HEK293 (cell line): Measurements from ENCODE around the gene PRCD.
A peak's percentile ranks its signal among the peaks of the same experiment; 100 is the strongest.

Experiments used
- CTCF ChIA-PET: fragments of 350-600 bp; formaldehyde crosslinking; extraction: SDS; loops from one replicate; lab custom pipeline; 2021; ENCODE audit warnings: antibody characterized with exemption; lab: Yijun Ruan, JAX
- POLR2A ChIA-PET: fragments of 300-600 bp; formaldehyde crosslinking; extraction: SDS; loops from one replicate; lab custom pipeline; 2020; ENCODE audit warnings: antibody characterized with exemption, inconsistent platforms; lab: Yijun Ruan, JAX
- H3K27ac ChIP-seq: fragments of 200-500 bp; sonication (Bioruptor generic); 2 replicates; pipeline ENCODE4 v1.5.1; 2014; ENCODE audit warnings: low read depth, low read length, control low read depth, inconsistent platforms; ENCODE audit errors: extremely low read depth
- H3K36me3 ChIP-seq, 2 experiments: fragments of 200-500 bp in 1 of 2; sonication (Bioruptor generic) in 1 of 2; 1 replicate in 1 of 2; 2 replicates in 1 of 2; pipeline ENCODE4 v1.5.1; 2014 to 2017; ENCODE audit warnings: inconsistent platforms in 2 of 2, low read length in 2 of 2; ENCODE audit not compliant: control insufficient read depth in 2 of 2, insufficient read depth in 1 of 2
- H3K4me1 ChIP-seq: fragments of 200-500 bp; sonication (Bioruptor generic); 2 replicates; pipeline ENCODE4 v1.5.1; 2014; ENCODE audit warnings: mild to moderate bottlenecking, low read length, inconsistent platforms; ENCODE audit not compliant: control insufficient read depth, insufficient read depth
- H3K4me3 ChIP-seq: 2 replicates; pipeline ENCODE4 v1.5.1; 2011; ENCODE audit warnings: low read depth, mild to moderate bottlenecking, control low read depth, low read length, moderate library complexity
- H3K9me3 ChIP-seq: fragments of 200-500 bp; sonication (Bioruptor generic); 2 replicates; pipeline ENCODE4 v1.5.1; 2014; ENCODE audit warnings: low read depth, low read length, inconsistent platforms; ENCODE audit not compliant: control insufficient read depth, insufficient read depth
- EGR2 ChIP-seq: fragments of 450-650 bp; formaldehyde crosslinking; IDR thresholded peaks from 2 replicates; pipeline ENCODE4 v1.5.1; 2016; ENCODE audit warnings: low read depth, missing biosample characterization, missing genetic modification characterization
- GLIS1 ChIP-seq: fragments of 450-650 bp; formaldehyde crosslinking; IDR thresholded peaks from 2 replicates; pipeline ENCODE4 v1.5.1; 2016; ENCODE audit warnings: missing biosample characterization, missing genetic modification characterization
- KLF10 ChIP-seq: fragments of 450-650 bp; IDR thresholded peaks from 2 replicates; pipeline ENCODE4 v1.5.1; 2018; ENCODE audit warnings: missing biosample characterization, mild to moderate bottlenecking, missing genetic modification characterization
- KLF7 ChIP-seq: fragments of 450-650 bp; formaldehyde crosslinking; IDR thresholded peaks from 2 replicates; pipeline ENCODE4 v1.5.1; 2016; ENCODE audit warnings: missing biosample characterization, missing genetic modification characterization, borderline replicate concordance
- OVOL3 ChIP-seq: fragments of 450-650 bp; formaldehyde crosslinking; IDR thresholded peaks from 2 replicates; pipeline ENCODE4 v1.5.1; 2016; ENCODE audit warnings: missing biosample characterization, missing genetic modification characterization
- SALL2 ChIP-seq: fragments of 450-650 bp; formaldehyde crosslinking; IDR thresholded peaks from 2 replicates; pipeline ENCODE4 v1.5.0; 2017; ENCODE audit warnings: missing biosample characterization, mild to moderate bottlenecking, missing genetic modification characterization, borderline replicate concordance
- SCRT2 ChIP-seq: fragments of 450-650 bp; formaldehyde crosslinking; IDR thresholded peaks from 2 replicates; pipeline ENCODE4 v1.5.1; 2016; ENCODE audit warnings: missing biosample characterization, missing genetic modification characterization
- SP2 ChIP-seq: fragments of 450-650 bp; formaldehyde crosslinking; IDR thresholded peaks from 2 replicates; pipeline ENCODE4 v1.5.1; 2016; ENCODE audit warnings: missing biosample characterization, missing genetic modification characterization
- ZEB2 ChIP-seq: fragments of 450-650 bp; formaldehyde crosslinking; IDR thresholded peaks from 2 replicates; pipeline ENCODE4 v1.5.1; 2016; ENCODE audit warnings: missing biosample characterization, missing genetic modification characterization
- ZFHX2 ChIP-seq: fragments of 450-650 bp; formaldehyde crosslinking; conservative IDR thresholded peaks from 2 replicates; pipeline ENCODE4 v1.5.1; 2016; ENCODE audit warnings: missing biosample characterization, missing genetic modification characterization
- ZNF16 ChIP-seq: fragments of 450-650 bp; formaldehyde crosslinking; IDR thresholded peaks from 2 replicates; pipeline ENCODE4 v1.5.1; 2016; ENCODE audit warnings: low read depth, missing biosample characterization, missing genetic modification characterization
- ZNF175 ChIP-seq: fragments of 450-650 bp; formaldehyde crosslinking; IDR thresholded peaks from 2 replicates; pipeline ENCODE4 v1.5.1; 2016; ENCODE audit warnings: missing biosample characterization, missing genetic modification characterization
- ZNF302 ChIP-seq: fragments of 450-650 bp; formaldehyde crosslinking; IDR thresholded peaks from 2 replicates; pipeline ENCODE4 v1.5.1; 2016; ENCODE audit warnings: missing biosample characterization, missing genetic modification characterization, low read depth
- ZNF48 ChIP-seq: fragments of 450-650 bp; formaldehyde crosslinking; IDR thresholded peaks from 2 replicates; pipeline ENCODE4 v1.5.1; 2016; ENCODE audit warnings: missing biosample characterization, missing genetic modification characterization
- ZNF549 ChIP-seq: fragments of 450-650 bp; IDR thresholded peaks from 2 replicates; pipeline ENCODE4 v1.5.1; 2018; ENCODE audit warnings: missing biosample characterization, missing genetic modification characterization, mild to moderate bottlenecking, inconsistent platforms, moderate library complexity
- ZNF558 ChIP-seq: fragments of 450-650 bp; formaldehyde crosslinking; IDR thresholded peaks from 2 replicates; pipeline ENCODE4 v1.5.1; 2016; ENCODE audit warnings: missing biosample characterization, missing genetic modification characterization
- ZNF596 ChIP-seq: fragments of 450-650 bp; IDR thresholded peaks from 2 replicates; pipeline ENCODE4 v1.5.0; 2018; ENCODE audit warnings: missing biosample characterization, mild to moderate bottlenecking, missing genetic modification characterization, moderate library complexity
- ZNF610 ChIP-seq: fragments of 450-650 bp; formaldehyde crosslinking; IDR thresholded peaks from 2 replicates; pipeline ENCODE4 v1.5.1; 2016; ENCODE audit warnings: missing biosample characterization, missing genetic modification characterization, borderline replicate concordance
- ZNF626 ChIP-seq: fragments of 450-650 bp; sonication (Bioruptor Pico); formaldehyde crosslinking; IDR thresholded peaks from 2 replicates; pipeline ENCODE4 v1.5.1; 2018; ENCODE audit warnings: missing biosample characterization, missing genetic modification characterization, inconsistent platforms
- TF ChIP-seq, protein P1 (sequence below): fragments of 450-650 bp; formaldehyde crosslinking; IDR thresholded peaks from 2 replicates; pipeline ENCODE4 v1.5.1; 2016; ENCODE audit warnings: missing biosample characterization, missing genetic modification characterization, borderline replicate concordance
- TF ChIP-seq, protein P2 (sequence below): fragments of 450-650 bp; formaldehyde crosslinking; IDR thresholded peaks from 2 replicates; pipeline ENCODE4 v1.5.1; 2016; ENCODE audit warnings: missing biosample characterization, missing genetic modification characterization
- TF ChIP-seq, protein P3 (sequence below): IDR thresholded peaks from 2 replicates; pipeline ENCODE4 v1.6.1; 2011; ENCODE audit warnings: mild to moderate bottlenecking, low read depth, low read length, borderline replicate concordance
- TF ChIP-seq, protein P4 (sequence below): sonication (generic); formaldehyde crosslinking; IDR thresholded peaks from 2 replicates; pipeline ENCODE4 v1.8.1; 2022; ENCODE audit warnings: mild to moderate bottlenecking, moderate library complexity, missing genetic modification reagents
- TF ChIP-seq, protein P5 (sequence below): fragments of 450-650 bp; formaldehyde crosslinking; IDR thresholded peaks from 2 replicates; pipeline ENCODE4 v1.5.1; 2016; ENCODE audit warnings: missing biosample characterization, missing genetic modification characterization

The PRCD gene

GRCh38 chr17:76542566-76542971 lies 2.7 kb downstream of the PRCD start:
- Histone ChIP-seq H3K4me3 (no peak overlapping the region), H3K4me1 (peaks cover 18% of the 10 kb centered on the region), H3K9me3 (no peaks in the 10 kb centered on the region), H3K36me3 (peaks cover 0 to 7% of the 10 kb centered on the region in 2 experiments; a peak in 1 of 3 replicates), H3K27ac (no peak overlapping the region)
- ChIA-PET CTCF (interaction anchor here (0.7 to 1.5 kb wide), 4 partner anchors 14 to 83 kb away, joined by 3 to 6 read pairs (median 4); no protein-coding TSS in a partner anchor), POLR2A (interaction anchor here (0.5 to 1.3 kb wide), 3 partner anchors 14 to 239 kb away, joined by 3 to 8 read pairs (median 3); no protein-coding TSS in a partner anchor)
- TF ChIP-seq EGR2 (tag by site-specific recombination) (peak; percentile 40; the same call in 1 of the 2 replicates), ZEB2 (tag by site-specific recombination) (no peak), ZNF549 (tag by site-specific recombination) (no peak), ZNF558 (tag by site-specific recombination) (no peak), ZFHX2 (tag by site-specific recombination) (peak; percentile 49), ZNF626 (tag by site-specific recombination) (no peak), SCRT2 (tag by site-specific recombination) (peak; percentile 63), SP2 (tag by site-specific recombination) (peak; percentile 32; the same call in 1 of the 2 replicates)

DNA sequence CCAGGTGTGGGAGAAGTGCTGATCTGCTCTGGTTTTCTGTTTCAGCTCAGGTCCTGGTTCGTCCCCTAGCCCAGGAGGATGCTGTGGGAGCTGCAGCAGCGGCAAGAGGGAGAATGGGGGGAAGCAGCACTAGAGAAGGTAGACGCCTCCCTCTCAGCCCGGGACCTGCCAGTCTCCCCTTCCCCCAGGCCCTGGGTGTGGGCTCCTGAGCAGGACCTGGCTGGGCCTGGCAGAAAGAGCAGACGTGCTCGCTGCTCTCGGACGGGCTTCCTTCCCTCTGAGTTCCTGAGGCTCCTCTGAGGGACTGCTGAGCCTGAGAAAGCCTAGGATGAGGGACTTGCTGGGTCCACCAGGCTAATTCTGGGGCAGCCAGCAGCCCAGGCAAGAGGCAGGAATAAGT lies 3.1 kb downstream of the PRCD start:
- POLR2A ChIA-PET, result interaction anchor here (0.5 to 1.3 kb wide), 3 partner anchors 15 to 239 kb away, joined by 3 to 8 read pairs (median 3); no protein-coding TSS in a partner anchor
- no peak overlapping the region for H3K4me3 ChIP-seq
- no peaks in the 10 kb centered on the region for H3K9me3 ChIP-seq
- CTCF ChIA-PET, result interaction anchor here (1.1 to 4.5 kb wide), 5 partner anchors 13 to 81 kb away, joined by 3 to 17 read pairs (median 6); no protein-coding TSS in a partner anchor
- peaks cover 0 to 8% of the 10 kb centered on the region in 2 experiments; a peak in 2 of 3 replicates for H3K36me3 ChIP-seq
- H3K4me1 ChIP-seq, result peaks cover 18% of the 10 kb centered on the region
- no peak overlapping the region for H3K27ac ChIP-seq
- TF ChIP-seq ZNF302 (tag by site-specific recombination) (no peak), ZNF16 (tag by site-specific recombination) (no peak), GLIS1 (tag by site-specific recombination) (no peak), ZNF48 (no peak), SALL2 (tag by site-specific recombination) (no peak), OVOL3 (tag by site-specific recombination) (no peak), KLF10 (tag by site-specific recombination) (no peak), ZNF596 (tag by site-specific recombination) (no peak), ZNF175 (tag by site-specific recombination) (no peak), ZNF610 (tag by site-specific recombination) (no peak), KLF7 (tag by site-specific recombination) (no peak)
- TF ChIP-seq, protein P1, sequence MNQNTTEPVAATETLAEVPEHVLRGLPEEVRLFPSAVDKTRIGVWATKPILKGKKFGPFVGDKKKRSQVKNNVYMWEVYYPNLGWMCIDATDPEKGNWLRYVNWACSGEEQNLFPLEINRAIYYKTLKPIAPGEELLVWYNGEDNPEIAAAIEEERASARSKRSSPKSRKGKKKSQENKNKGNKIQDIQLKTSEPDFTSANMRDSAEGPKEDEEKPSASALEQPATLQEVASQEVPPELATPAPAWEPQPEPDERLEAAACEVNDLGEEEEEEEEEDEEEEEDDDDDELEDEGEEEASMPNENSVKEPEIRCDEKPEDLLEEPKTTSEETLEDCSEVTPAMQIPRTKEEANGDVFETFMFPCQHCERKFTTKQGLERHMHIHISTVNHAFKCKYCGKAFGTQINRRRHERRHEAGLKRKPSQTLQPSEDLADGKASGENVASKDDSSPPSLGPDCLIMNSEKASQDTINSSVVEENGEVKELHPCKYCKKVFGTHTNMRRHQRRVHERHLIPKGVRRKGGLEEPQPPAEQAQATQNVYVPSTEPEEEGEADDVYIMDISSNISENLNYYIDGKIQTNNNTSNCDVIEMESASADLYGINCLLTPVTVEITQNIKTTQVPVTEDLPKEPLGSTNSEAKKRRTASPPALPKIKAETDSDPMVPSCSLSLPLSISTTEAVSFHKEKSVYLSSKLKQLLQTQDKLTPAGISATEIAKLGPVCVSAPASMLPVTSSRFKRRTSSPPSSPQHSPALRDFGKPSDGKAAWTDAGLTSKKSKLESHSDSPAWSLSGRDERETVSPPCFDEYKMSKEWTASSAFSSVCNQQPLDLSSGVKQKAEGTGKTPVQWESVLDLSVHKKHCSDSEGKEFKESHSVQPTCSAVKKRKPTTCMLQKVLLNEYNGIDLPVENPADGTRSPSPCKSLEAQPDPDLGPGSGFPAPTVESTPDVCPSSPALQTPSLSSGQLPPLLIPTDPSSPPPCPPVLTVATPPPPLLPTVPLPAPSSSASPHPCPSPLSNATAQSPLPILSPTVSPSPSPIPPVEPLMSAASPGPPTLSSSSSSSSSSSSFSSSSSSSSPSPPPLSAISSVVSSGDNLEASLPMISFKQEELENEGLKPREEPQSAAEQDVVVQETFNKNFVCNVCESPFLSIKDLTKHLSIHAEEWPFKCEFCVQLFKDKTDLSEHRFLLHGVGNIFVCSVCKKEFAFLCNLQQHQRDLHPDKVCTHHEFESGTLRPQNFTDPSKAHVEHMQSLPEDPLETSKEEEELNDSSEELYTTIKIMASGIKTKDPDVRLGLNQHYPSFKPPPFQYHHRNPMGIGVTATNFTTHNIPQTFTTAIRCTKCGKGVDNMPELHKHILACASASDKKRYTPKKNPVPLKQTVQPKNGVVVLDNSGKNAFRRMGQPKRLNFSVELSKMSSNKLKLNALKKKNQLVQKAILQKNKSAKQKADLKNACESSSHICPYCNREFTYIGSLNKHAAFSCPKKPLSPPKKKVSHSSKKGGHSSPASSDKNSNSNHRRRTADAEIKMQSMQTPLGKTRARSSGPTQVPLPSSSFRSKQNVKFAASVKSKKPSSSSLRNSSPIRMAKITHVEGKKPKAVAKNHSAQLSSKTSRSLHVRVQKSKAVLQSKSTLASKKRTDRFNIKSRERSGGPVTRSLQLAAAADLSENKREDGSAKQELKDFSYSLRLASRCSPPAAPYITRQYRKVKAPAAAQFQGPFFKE (tag by site-specific recombination), result no peak
- TF ChIP-seq, protein P2, sequence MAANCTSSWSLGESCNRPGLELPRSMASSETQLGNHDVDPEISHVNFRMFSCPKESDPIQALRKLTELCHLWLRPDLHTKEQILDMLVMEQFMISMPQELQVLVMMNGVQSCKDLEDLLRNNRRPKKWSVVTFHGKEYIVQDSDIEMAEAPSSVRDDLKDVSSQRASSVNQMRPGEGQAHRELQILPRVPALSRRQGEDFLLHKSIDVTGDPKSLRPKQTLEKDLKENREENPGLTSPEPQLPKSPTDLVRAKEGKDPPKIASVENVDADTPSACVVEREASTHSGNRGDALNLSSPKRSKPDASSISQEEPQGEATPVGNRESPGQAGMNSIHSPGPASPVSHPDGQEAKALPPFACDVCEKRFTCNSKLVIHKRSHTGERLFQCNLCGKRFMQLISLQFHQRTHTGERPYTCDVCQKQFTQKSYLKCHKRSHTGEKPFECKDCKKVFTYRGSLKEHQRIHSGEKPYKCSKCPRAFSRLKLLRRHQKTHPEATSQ (tag by site-specific recombination), result no peak
- TF ChIP-seq, protein P3, sequence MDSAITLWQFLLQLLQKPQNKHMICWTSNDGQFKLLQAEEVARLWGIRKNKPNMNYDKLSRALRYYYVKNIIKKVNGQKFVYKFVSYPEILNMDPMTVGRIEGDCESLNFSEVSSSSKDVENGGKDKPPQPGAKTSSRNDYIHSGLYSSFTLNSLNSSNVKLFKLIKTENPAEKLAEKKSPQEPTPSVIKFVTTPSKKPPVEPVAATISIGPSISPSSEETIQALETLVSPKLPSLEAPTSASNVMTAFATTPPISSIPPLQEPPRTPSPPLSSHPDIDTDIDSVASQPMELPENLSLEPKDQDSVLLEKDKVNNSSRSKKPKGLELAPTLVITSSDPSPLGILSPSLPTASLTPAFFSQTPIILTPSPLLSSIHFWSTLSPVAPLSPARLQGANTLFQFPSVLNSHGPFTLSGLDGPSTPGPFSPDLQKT, result no peak
- TF ChIP-seq, protein P4, sequence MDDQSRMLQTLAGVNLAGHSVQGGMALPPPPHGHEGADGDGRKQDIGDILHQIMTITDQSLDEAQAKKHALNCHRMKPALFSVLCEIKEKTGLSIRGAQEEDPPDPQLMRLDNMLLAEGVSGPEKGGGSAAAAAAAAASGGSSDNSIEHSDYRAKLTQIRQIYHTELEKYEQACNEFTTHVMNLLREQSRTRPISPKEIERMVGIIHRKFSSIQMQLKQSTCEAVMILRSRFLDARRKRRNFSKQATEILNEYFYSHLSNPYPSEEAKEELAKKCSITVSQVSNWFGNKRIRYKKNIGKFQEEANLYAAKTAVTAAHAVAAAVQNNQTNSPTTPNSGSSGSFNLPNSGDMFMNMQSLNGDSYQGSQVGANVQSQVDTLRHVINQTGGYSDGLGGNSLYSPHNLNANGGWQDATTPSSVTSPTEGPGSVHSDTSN (CRISPR knock-in tag), result no peak
- TF ChIP-seq, protein P5, sequence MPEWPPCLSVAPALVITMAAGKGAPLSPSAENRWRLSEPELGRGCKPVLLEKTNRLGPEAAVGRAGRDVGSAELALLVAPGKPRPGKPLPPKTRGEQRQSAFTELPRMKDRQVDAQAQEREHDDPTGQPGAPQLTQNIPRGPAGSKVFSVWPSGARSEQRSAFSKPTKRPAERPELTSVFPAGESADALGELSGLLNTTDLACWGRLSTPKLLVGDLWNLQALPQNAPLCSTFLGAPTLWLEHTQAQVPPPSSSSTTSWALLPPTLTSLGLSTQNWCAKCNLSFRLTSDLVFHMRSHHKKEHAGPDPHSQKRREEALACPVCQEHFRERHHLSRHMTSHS (tag by site-specific recombination), result no peak
